Fibroblast of lung (primary cell): Measurements from ENCODE around the gene PXYLP1. TPM values are rescaled to one million over a fixed set of nuclear protein-coding genes. Genes with fewer than 3 reads are reported as not detected.

Experiments
- DNase-seq, 2 donors: peaks; one replicate each; pipeline versions ENCODE4 v3.0.0 to v3.0.0-alpha.2; 2010; ENCODE audit warnings: low read depth in 2 of 2
- H2AFZ ChIP-seq: 2 replicates; pipeline ENCODE4 v1.5.1; 2012; ENCODE audit warnings: low read length, control low read depth, inconsistent platforms
- H3K27ac ChIP-seq: 2 replicates; pipeline ENCODE4 v1.5.1; 2011; ENCODE audit warnings: low read length, control low read depth; ENCODE audit not compliant: insufficient read depth
- H3K27me3 ChIP-seq: 2 replicates; pipeline ENCODE4 v1.5.1; 2011; ENCODE audit warnings: mild to moderate bottlenecking, low read length; ENCODE audit not compliant: control insufficient read depth, insufficient read depth
- H3K36me3 ChIP-seq: 2 replicates; pipeline ENCODE4 v1.5.1; 2011; ENCODE audit warnings: low read length; ENCODE audit not compliant: control insufficient read depth, insufficient read depth
- H3K4me1 ChIP-seq: 2 replicates; pipeline ENCODE4 v1.5.1; 2011; ENCODE audit warnings: low read length; ENCODE audit not compliant: control insufficient read depth, insufficient read depth; ENCODE audit errors: extremely low read depth
- H3K4me2 ChIP-seq: 2 replicates; pipeline ENCODE4 v1.5.1; 2011; ENCODE audit warnings: low read length, control low read depth; ENCODE audit not compliant: insufficient read depth; ENCODE audit errors: extremely low read depth
- H3K4me3 ChIP-seq, 4 experiments: fragments of 200-600 bp in 1 of 4; sonication (generic) in 1 of 4; replicated peaks in 1 of 4; 2 replicates each; pipeline ENCODE4 v1.5.1; 2011 to 2016; ENCODE audit warnings: low read length in 4 of 4, low read depth in 3 of 4, mild to moderate bottlenecking in 3 of 4, control low read depth in 2 of 4, inconsistent platforms in 1 of 4, mixed read lengths in 1 of 4; ENCODE audit not compliant: insufficient read depth in 1 of 4; ENCODE audit errors: control extremely low read depth in 1 of 4
- H3K79me2 ChIP-seq: 2 replicates; pipeline ENCODE4 v1.5.1; 2012; ENCODE audit warnings: mild to moderate bottlenecking, low read length, inconsistent platforms; ENCODE audit not compliant: control insufficient read depth, insufficient read depth
- H3K9ac ChIP-seq: 2 replicates; pipeline ENCODE4 v1.5.1; 2011; ENCODE audit warnings: mild to moderate bottlenecking, low read length, control low read depth; ENCODE audit not compliant: insufficient read depth
- H3K9me3 ChIP-seq: 2 replicates; pipeline ENCODE4 v1.5.1; 2012; ENCODE audit warnings: low read depth, low read length; ENCODE audit not compliant: control insufficient read depth, insufficient read depth
- H4K20me1 ChIP-seq: 2 replicates; pipeline ENCODE4 v1.5.1; 2011; ENCODE audit warnings: low read length; ENCODE audit not compliant: control insufficient read depth, insufficient read depth; ENCODE audit errors: extremely low read depth
- EZH2 ChIP-seq: IDR thresholded peaks from 2 replicates; pipeline ENCODE4 v1.5.1; 2012; ENCODE audit warnings: low read length, control low read depth, mild to moderate bottlenecking; ENCODE audit errors: missing control alignments
- polyA plus RNA-seq, 2 donors: library from polyadenylated mRNA; depleted of rRNA in 1 of 2; stranded (reverse) in 1 of 2; unstranded in 1 of 2; fragments of >200 nt; gene quantifications; 2 replicates each; pipeline ENCODE4 v1.2.1, GENCODE V29; 2011 to 2012; ENCODE audit warnings: missing spikeins in 1 of 2
- total RNA-seq: library from RNA; depleted of rRNA; stranded (reverse); fragments of >200 nt; gene quantifications from 2 replicates; pipeline ENCODE4 v1.2.1, GENCODE V29; 2014
- TF ChIP-seq, protein P1 (sequence below), 2 donors: IDR thresholded peaks in 1 of 2; conservative IDR thresholded peaks in 1 of 2; 1 replicate in 1 of 2; 2 replicates in 1 of 2; pipeline ENCODE4 v1.5.1; 2011 to 2012; ENCODE audit warnings: low read length in 2 of 2, control low read depth in 1 of 2, inconsistent platforms in 1 of 2, low read depth in 1 of 2, mild to moderate bottlenecking in 1 of 2

The PXYLP1 gene
- total and polyA plus RNA-seq, 2 donors (not counting 1 experiment from before 2014, with no cell fraction given) = 5.1 to 7.0 TPM

DNA sequence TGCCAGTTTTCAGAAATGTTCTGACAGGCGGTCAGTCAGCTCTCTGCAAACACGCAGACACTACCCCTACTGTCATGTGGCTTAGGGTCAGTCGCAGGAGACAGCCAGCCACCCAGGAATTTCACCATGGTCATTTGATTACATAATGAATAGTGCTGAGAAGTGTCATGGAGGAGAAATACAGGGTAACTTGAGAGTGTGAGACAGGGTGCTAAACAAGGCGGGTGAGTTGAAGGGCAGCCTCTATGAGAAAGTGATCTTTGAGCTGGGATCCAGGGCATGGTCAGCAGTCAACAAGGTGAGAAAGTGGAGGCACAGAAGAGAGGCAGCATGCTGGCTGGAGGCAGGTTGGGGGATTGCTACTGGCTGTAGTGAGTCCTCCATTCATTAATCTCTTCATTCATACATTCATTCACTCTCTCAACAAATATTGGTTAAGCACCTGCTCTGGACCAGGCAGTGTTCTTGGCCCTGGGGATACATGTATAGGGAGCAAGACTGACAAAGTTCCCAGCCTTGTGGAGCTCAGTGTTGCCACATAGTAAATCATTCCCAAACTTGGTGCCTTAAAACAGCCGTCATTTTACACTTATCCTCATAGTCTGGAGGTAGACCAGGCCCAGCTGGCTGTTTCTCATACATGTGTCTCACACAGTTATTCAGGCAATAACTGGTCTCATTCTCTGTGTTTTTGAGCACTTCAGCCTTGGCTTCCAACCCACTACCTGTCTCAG is 14.8 kb downstream of the PXYLP1 start:
- H2AFZ ChIP-seq = no peak overlapping the region
- no peak for DNase-seq
- no peak overlapping the region for H3K4me2 ChIP-seq
- no peaks in the 10 kb centered on the region for H3K36me3 ChIP-seq
- no peak overlapping the region for H3K4me3 ChIP-seq
- TF ChIP-seq EZH2 = no peak
- TF ChIP-seq, protein P1, sequence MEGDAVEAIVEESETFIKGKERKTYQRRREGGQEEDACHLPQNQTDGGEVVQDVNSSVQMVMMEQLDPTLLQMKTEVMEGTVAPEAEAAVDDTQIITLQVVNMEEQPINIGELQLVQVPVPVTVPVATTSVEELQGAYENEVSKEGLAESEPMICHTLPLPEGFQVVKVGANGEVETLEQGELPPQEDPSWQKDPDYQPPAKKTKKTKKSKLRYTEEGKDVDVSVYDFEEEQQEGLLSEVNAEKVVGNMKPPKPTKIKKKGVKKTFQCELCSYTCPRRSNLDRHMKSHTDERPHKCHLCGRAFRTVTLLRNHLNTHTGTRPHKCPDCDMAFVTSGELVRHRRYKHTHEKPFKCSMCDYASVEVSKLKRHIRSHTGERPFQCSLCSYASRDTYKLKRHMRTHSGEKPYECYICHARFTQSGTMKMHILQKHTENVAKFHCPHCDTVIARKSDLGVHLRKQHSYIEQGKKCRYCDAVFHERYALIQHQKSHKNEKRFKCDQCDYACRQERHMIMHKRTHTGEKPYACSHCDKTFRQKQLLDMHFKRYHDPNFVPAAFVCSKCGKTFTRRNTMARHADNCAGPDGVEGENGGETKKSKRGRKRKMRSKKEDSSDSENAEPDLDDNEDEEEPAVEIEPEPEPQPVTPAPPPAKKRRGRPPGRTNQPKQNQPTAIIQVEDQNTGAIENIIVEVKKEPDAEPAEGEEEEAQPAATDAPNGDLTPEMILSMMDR (conservative IDR thresholded peaks at IDR 0.05 in 1 of 2, IDR thresholded peaks at IDR 0.05 in 1 of 2; ENCODE audit: low read depth in 1 of 2, low read length in 2 of 2) = no peak
- H4K20me1 ChIP-seq = no peaks in the 10 kb centered on the region
- no peaks in the 10 kb centered on the region for H3K9me3 ChIP-seq
- no peak overlapping the region for H3K9ac ChIP-seq
- H3K27me3 ChIP-seq = no peaks in the 10 kb centered on the region
- no peaks in the 10 kb centered on the region for H3K4me1 ChIP-seq
- no peaks in the 10 kb centered on the region for H3K79me2 ChIP-seq
- no peak overlapping the region for H3K27ac ChIP-seq

DNA sequence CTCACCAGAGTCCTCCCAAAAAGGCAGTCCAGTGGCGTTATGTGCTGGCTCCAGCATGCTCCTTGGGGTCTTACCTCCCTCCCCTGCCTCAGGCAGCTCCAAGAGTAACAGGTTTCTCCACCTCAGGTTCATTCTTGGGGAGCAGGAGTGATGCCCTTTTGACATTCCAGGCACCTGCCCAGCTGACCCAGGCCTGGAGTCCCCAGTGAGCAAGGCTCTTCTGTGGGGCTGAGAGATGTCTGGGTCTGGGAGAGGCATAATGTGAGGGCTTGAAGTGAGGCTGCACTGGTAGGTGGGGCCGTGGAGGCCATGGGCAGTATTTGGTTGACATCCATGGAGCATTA is 15.3 kb downstream of the PXYLP1 start:
- Histone ChIP-seq H3K9ac (no peak overlapping the region), H3K4me2 (no peak overlapping the region), H2AFZ (no peak overlapping the region), H3K79me2 (no peaks in the 10 kb centered on the region), H3K4me3 (no peak overlapping the region), H3K36me3 (no peaks in the 10 kb centered on the region), H3K27ac (no peak overlapping the region), H3K27me3 (no peaks in the 10 kb centered on the region), H3K4me1 (no peaks in the 10 kb centered on the region), H4K20me1 (no peaks in the 10 kb centered on the region), H3K9me3 (no peaks in the 10 kb centered on the region)
- no peak for DNase-seq
- TF ChIP-seq, protein P1 (conservative IDR thresholded peaks at IDR 0.05 in 1 of 2, IDR thresholded peaks at IDR 0.05 in 1 of 2; ENCODE audit: low read depth in 1 of 2, low read length in 2 of 2) = no peak
- no peak for TF ChIP-seq EZH2

DNA sequence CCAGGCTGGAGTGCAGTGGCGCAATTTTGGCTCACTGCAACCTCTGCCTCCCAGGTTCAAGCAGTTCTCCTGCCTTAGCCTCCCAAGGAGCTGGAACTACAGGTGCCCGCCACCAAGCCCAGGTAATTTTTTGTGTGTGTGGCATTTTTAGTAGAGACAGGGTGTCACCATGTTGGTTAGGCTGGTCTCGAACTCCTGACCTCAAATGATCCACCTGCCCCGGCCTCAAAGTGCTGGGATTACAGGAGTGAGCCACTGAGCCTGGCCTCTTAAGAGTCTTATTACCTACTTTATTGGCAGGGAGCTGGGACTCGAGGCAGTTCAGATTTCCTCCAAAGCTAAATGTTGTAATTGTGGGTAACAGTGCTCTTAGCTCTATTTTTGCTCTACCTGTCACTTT is 16.4 kb downstream of the PXYLP1 start:
- H2AFZ ChIP-seq = no peak overlapping the region
- no peaks in the 10 kb centered on the region for H3K27me3 ChIP-seq
- H3K9ac ChIP-seq = no peak overlapping the region
- TF ChIP-seq, protein P1 (conservative IDR thresholded peaks at IDR 0.05 in 1 of 2, IDR thresholded peaks at IDR 0.05 in 1 of 2; ENCODE audit: low read depth in 1 of 2, low read length in 2 of 2) = no peak
- no peak for TF ChIP-seq EZH2
- no peak for DNase-seq
- no peaks in the 10 kb centered on the region for H3K4me1 ChIP-seq
- H3K9me3 ChIP-seq = no peaks in the 10 kb centered on the region
- H3K36me3 ChIP-seq = no peaks in the 10 kb centered on the region
- no peaks in the 10 kb centered on the region for H3K79me2 ChIP-seq
- H3K4me2 ChIP-seq = no peak overlapping the region
- H3K4me3 ChIP-seq = no peak overlapping the region
- H3K27ac ChIP-seq = no peak overlapping the region
- no peaks in the 10 kb centered on the region for H4K20me1 ChIP-seq
